ENCODE results near the gene UBTD2. TPM values are rescaled to one million over a fixed set of nuclear protein-coding genes. Genes with fewer than 3 reads are reported as not detected.

UBTD2 gene
- total and polyA plus RNA-seq, 2 of the 4 experiments (the other 2 are of a cell fraction): 11.2 to 20.6 TPM

GRCh38 chr5:172183881-172184280 is 99.7 kb downstream of the UBTD2 start:
- Histone ChIP-seq H3K18ac (ENCODE audit: low read depth, low read length) (no peak overlapping the region), H3K36me3 (ENCODE audit: control insufficient read depth, insufficient read depth, low read length) (peaks cover 2% of the 10 kb centered on the region), H3K27me3 (ENCODE audit: control insufficient read depth, insufficient read depth, low read length) (no peaks in the 10 kb centered on the region), H3K4me2 (ENCODE audit: low read depth, low read length) (no peak overlapping the region), H2AK5ac (ENCODE audit: low read depth, low read length) (no peak overlapping the region), H2BK20ac (ENCODE audit: low read depth, low read length) (no peak overlapping the region), H3K4ac (ENCODE audit: low read depth, low read length) (no peak overlapping the region), H2BK5ac (ENCODE audit: low read depth, low read length, poor library complexity, severe bottlenecking) (no peak overlapping the region), H3K4me1 (ENCODE audit: control insufficient read depth, insufficient read depth, low read length) (peaks cover 12% of the 10 kb centered on the region), H3K27ac (ENCODE audit: insufficient read depth, low read length) (no peak overlapping the region), H3K23ac (ENCODE audit: low read depth, low read length) (no peak overlapping the region), H3K79me1 (ENCODE audit: low read depth in 1 of 2, low read length in 2 of 2) (peaks cover 25 to 68% of the 10 kb centered on the region in 2 experiments), H2AK9ac (replicated peaks; ENCODE audit: low read depth, low read length, poor library complexity) (no peak overlapping the region), H3K4me3 (ENCODE audit: insufficient read depth, low read depth, low read length) (no peak overlapping the region), H4K8ac (ENCODE audit: low read depth in 2 of 2, low read length in 2 of 2) (no peak overlapping the region), H4K91ac (ENCODE audit: insufficient read depth, low read depth, low read length) (no peak overlapping the region), H2BK120ac (ENCODE audit: low read depth, low read length) (no peak overlapping the region), H2AFZ (replicated peaks; ENCODE audit: low read length, poor library complexity) (no peak overlapping the region), H3K14ac (replicated peaks; ENCODE audit: low read depth, low read length) (no peak overlapping the region), H3K9me3 (ENCODE audit: control insufficient read depth, insufficient read depth, low read length) (no peaks in the 10 kb centered on the region), H3K9me1 (ENCODE audit: insufficient read depth, low read length) (peaks cover 17% of the 10 kb centered on the region), H4K20me1 (ENCODE audit: insufficient read depth, low read length) (peaks cover 17% of the 10 kb centered on the region), H2BK15ac (ENCODE audit: low read depth, low read length) (no peak overlapping the region), H3K56ac (ENCODE audit: extremely low read depth, insufficient read depth, low read length) (no peak overlapping the region), H4K5ac (ENCODE audit: low read depth, low read length) (no peak overlapping the region), H3K9ac (ENCODE audit: low read depth, low read length) (no peak overlapping the region)
- intact Hi-C loops (cut with micrococcal nuclease): no loop called here
- POLR2A ChIA-PET (ENCODE audit: unreplicated experiment): interaction anchor here (0.6 kb wide), 1 partner anchor 10 kb away, joined by 3 read pairs; no protein-coding TSS in a partner anchor
- CTCF ChIA-PET: interaction anchor here (1.0 kb wide), 1 partner anchor 80 kb away, joined by 3 read pairs; no protein-coding TSS in a partner anchor
- no CpG with 5 or more reads among the region's 4 CpGs for WGBS, 2 experiments (ENCODE audit: extremely low coverage in 2 of 2, insufficient read length in 1 of 2)
- TF ChIP-seq MAZ (IDR thresholded peaks at IDR 0.05; ENCODE audit: borderline replicate concordance, low read depth, low read length) (no peak), MAFK (IDR thresholded peaks at IDR 0.05; ENCODE audit: low read depth, low read length) (no peak), POLR2A (IDR thresholded peaks at IDR 0.05; ENCODE audit: low read depth, low read length) (no peak)
- no peak for DNase-seq
- ATAC-seq (ENCODE audit: low read depth): no peak
- no TSS peak for BruUV-seq (replicated peaks)
- in situ Hi-C loops (cut with MboI; ENCODE audit: low sequenced_read_pairs): loop anchor here (25.0 kb wide), 1 partner anchor 772 kb away; the partner anchor contains the start of gene FGF18
- dilution Hi-C loops (cut with HindIII; ENCODE audit: low sequenced_read_pairs, unreplicated experiment): no loop called here
